GM15510 (cell line): ENCODE measurements around the gene PTGER1.

Experiments used
- POLR2A ChIP-seq: IDR thresholded peaks from 3 replicates; pipeline ENCODE4 v1.6.1; 2011; ENCODE audit warnings: borderline replicate concordance; ENCODE audit not compliant: insufficient read length; ENCODE audit errors: extremely low read depth

PTGER1 gene

DNA sequence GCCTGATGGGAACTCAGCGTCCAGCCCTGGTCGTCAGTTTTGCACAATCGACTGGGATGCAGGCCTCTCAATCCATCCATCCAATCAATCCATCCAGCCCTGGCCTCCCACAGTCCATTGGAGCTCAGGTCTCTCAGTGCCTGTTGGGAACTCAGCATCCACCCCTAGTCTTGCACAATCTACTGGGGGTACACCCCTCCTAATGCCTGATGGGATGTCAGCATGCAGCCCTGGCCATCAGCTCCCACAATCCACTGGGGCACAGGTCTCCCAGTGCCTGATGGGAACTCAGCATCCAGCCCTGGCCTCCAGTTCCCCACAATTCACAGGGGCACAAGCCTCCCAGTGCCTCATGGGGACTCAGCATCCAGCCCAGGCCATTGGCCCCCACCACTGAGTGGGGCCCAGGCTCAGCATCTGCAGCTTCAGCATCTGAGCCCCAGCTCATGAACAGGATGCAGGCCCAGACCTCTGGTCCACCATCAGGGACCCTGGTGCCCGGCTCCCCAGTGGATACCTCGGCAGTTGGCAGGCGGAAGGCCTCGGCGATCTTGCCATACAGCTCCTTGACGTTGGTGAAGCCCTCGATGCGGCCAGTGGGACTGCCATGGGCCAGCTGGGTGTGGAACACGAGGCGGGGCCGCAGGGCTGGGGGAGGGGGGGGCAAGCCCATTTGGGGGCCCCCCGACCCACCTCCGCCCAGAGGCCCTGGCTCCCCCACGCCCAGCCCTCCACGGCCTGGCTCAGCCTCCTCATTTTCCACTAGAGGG is 7.2 kb upstream of the PTGER1 start:
- no peak for TF ChIP-seq POLR2A

- TF ChIP-seq POLR2A, result no peak
These were observed 5.5 kb upstream of the PTGER1 start for GRCh38 chr19:14480700-14481079.

- TF ChIP-seq POLR2A, result no peak
These were observed 5.0 kb upstream of the PTGER1 start for GRCh38 chr19:14479975-14480699.

- TF ChIP-seq POLR2A, result no peak
These were observed 4.3 kb upstream of the PTGER1 start for GRCh38 chr19:14479309-14479974.

GRCh38 chr19:14478113-14478545 is 3.0 kb upstream of the PTGER1 start:
- TF ChIP-seq POLR2A, result no peak

- no peak for TF ChIP-seq POLR2A
These were observed 2.4 kb upstream of the PTGER1 start for GRCh38 chr19:14477418-14478112.

DNA sequence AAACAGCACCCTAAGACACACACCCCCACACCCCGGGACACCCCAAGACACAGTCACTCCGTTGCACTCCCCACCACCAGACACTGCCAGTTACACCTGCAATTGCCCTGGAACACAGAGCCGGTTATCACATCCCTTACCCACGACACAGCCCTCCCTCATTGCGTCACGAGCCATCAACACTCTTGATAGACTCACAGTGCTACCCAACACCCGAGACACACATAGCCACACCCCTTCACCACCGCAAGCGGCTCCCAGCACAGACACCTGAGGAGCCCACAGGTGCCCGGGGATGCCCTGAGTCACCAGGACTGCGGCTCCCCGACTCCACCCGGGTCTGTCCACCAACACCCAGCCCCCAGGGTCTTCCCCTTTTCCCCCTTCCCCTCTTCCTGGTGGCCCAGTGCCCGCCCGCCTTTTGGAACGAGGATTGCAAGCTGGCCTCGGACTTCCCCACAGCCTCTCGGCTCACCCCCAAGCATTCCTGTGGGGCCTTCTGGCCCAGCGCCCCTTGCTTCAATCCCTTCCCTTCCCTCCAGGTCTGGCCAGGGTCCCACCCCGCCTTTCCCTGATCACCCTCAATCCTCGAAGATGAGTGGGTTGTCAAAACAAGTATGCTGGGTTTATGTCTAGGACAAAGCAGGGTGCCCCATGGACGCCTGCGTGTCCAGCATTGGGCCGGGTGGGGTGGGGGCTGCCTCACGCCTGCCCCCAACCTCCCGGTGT is 1.7 kb upstream of the PTGER1 start:
- no peak for TF ChIP-seq POLR2A

GRCh38 chr19:14476327-14476672 is 1.1 kb upstream of the PTGER1 start:
- no peak for TF ChIP-seq POLR2A

GRCh38 chr19:14474827-14475226 is 327 bp downstream of the PTGER1 start:
- no peak for TF ChIP-seq POLR2A

DNA sequence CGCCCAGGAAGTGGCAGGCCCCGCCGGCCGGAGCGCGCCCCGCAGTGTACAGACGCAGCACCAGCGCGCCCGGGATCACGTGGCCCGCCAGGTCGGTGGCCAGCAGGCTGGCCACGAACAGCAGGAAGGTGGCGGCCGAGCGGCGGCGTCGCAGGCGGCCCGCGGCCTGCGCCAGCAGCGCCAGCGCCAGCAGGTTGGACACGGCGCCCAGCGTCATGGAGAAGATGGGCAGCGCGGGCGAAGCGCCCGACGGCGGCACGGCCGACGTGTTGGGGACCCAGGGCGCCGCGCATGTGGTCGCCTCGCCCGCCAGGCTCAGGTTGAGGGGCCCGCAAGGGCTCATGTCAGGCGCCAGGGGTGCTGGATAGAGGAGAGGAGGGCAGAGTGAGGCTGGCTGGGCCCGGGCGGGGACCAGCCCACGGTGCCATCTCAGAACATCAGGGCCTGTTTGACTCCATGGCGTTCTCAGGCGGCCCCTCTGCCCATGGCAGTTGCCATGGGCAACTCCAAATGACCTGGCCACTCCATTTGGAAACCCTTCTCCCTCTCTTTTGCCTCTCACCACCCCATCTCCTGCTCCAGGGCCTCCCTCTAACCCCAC is 1.1 kb downstream of the PTGER1 start:
- TF ChIP-seq POLR2A, result no peak

- no peak for TF ChIP-seq POLR2A
These were observed 1.8 kb downstream of the PTGER1 start for GRCh38 chr19:14473073-14473977.

GRCh38 chr19:14472202-14472938 is 2.8 kb downstream of the PTGER1 start:
- no peak for TF ChIP-seq POLR2A
